Right lobe of liver (tissue), 4 donors: ENCODE results near the gene FSTL5.

Experiments used
- POLR2A ChIP-seq: fragments of 450-650 bp; IDR thresholded peaks from one replicate; pipeline ENCODE4 v1.6.1; 2017; ENCODE audit warnings: antibody characterized with exemption, mild to moderate bottlenecking
- TF ChIP-seq, protein P1 (sequence below), 4 donors: fragments of 200-600 bp in 3 of 4; fragments of 450-650 bp in 1 of 4; IDR thresholded peaks; one replicate each; pipeline versions ENCODE4 v1.5.1 to v1.8.0; 2016 to 2022; ENCODE audit warnings: antibody characterized with exemption in 4 of 4, mild to moderate bottlenecking in 2 of 4
- donor health status: DM: no; HTN: no; CAD: no.
- donor health status: DM: no; HTN: no; CAD: no.
- donor health status: DM: no; HTN: yes; CAD: no.

DNA sequence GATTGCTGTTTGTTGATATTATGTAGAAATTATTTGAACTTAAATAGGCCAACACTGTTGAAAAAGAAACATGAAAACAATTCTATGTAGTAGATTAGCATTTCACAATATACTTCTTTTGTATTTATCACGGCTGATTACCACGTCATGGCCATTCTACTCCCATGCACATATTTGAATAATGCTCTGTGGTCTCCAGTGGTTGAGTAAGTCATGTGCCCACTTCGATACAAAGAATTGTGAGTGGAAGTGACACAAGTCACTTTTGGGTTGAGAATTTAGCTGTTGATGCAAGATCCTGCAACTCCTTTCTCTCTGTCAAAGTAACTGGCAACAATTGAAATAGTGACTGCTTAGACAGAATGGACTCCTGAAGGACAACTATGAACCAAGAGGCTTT lies 6.7 kb upstream of the FSTL5 start:
- TF ChIP-seq, protein P1, sequence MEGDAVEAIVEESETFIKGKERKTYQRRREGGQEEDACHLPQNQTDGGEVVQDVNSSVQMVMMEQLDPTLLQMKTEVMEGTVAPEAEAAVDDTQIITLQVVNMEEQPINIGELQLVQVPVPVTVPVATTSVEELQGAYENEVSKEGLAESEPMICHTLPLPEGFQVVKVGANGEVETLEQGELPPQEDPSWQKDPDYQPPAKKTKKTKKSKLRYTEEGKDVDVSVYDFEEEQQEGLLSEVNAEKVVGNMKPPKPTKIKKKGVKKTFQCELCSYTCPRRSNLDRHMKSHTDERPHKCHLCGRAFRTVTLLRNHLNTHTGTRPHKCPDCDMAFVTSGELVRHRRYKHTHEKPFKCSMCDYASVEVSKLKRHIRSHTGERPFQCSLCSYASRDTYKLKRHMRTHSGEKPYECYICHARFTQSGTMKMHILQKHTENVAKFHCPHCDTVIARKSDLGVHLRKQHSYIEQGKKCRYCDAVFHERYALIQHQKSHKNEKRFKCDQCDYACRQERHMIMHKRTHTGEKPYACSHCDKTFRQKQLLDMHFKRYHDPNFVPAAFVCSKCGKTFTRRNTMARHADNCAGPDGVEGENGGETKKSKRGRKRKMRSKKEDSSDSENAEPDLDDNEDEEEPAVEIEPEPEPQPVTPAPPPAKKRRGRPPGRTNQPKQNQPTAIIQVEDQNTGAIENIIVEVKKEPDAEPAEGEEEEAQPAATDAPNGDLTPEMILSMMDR (IDR thresholded peaks at IDR 0.05) = no peak
- TF ChIP-seq POLR2A = no peak
